SK-N-SH (cell line): ENCODE data around the gene IRAK2. TPM values are rescaled to one million over a fixed set of nuclear protein-coding genes. Genes with fewer than 3 reads are reported as not detected.

Source experiments
- CTCF ChIA-PET: fragments of 300-600, 350-600 bp; formaldehyde crosslinking; extraction: SDS; loops from one replicate; lab custom pipeline; 2021; lab: Yijun Ruan, JAX
- POLR2A ChIA-PET: fragments of 350-600 bp; sonication (Branson Sonifier 250); formaldehyde crosslinking; extraction: SDS; loops from one replicate; lab custom pipeline; 2020; ENCODE audit warnings: antibody characterized with exemption, inconsistent platforms; lab: Yijun Ruan, JAX
- DNase-seq: peaks from one replicate; pipeline ENCODE4 v3.0.0; 2012
- H2AFZ ChIP-seq: fragments of 200-600 bp; sonication (generic); 2 replicates; pipeline ENCODE4 v1.8.1; 2016; ENCODE audit warnings: antibody characterized with exemption, mild to moderate bottlenecking, low read depth
- H3F3A ChIP-seq: fragments of 200-600 bp; sonication (generic); replicated peaks from 2 replicates; pipeline ENCODE3; 2016; ENCODE audit warnings: antibody characterized with exemption, mild to moderate bottlenecking; ENCODE audit not compliant: insufficient read depth
- H3K27ac ChIP-seq, 2 experiments: fragments of 200-500 bp in 1 of 2; fragments of 200-600 bp in 1 of 2; sonication (Bioruptor generic) in 1 of 2; sonication (generic), shearing (Covaris generic) in 1 of 2; 2 replicates each; pipeline versions ENCODE4 v1.5.1 to v1.6.1; 2014 to 2016; ENCODE audit warnings: low read depth in 2 of 2, inconsistent platforms in 1 of 2, low read length in 1 of 2, mild to moderate bottlenecking in 1 of 2, mixed read lengths in 1 of 2
- H3K27me3 ChIP-seq: fragments of 200-600 bp; sonication (generic), shearing (Covaris generic); 2 replicates; pipeline ENCODE4 v1.6.1; 2016; ENCODE audit warnings: mixed run types; ENCODE audit not compliant: insufficient read depth
- H3K36me3 ChIP-seq, 2 experiments: fragments of 200-500 bp in 1 of 2; fragments of 200-600 bp in 1 of 2; sonication (Bioruptor generic) in 1 of 2; sonication (generic) in 1 of 2; replicated peaks in 1 of 2; 2 replicates each; pipeline versions ENCODE3 to v1.5.1; 2014 to 2016; ENCODE audit warnings: low read length in 1 of 2, mild to moderate bottlenecking in 1 of 2; ENCODE audit not compliant: insufficient read depth in 2 of 2, control insufficient read depth in 1 of 2
- H3K4me1 ChIP-seq, 2 experiments: fragments of 200-500 bp in 1 of 2; fragments of 200-600 bp in 1 of 2; sonication (Bioruptor generic) in 1 of 2; sonication (generic), shearing (Covaris generic) in 1 of 2; 2 replicates each; pipeline versions ENCODE4 v1.5.1 to v1.6.1; 2014 to 2016; ENCODE audit warnings: low read depth in 1 of 2, low read length in 1 of 2, mixed run types in 1 of 2; ENCODE audit not compliant: insufficient read depth in 2 of 2, control insufficient read depth in 1 of 2
- H3K4me2 ChIP-seq: fragments of 200-600 bp; sonication (generic), shearing (Covaris generic); 2 replicates; pipeline ENCODE4 v1.6.1; 2017; ENCODE audit warnings: mixed run types
- H3K4me3 ChIP-seq, 2 experiments: fragments of 200-500 bp in 1 of 2; fragments of 200-600 bp in 1 of 2; sonication (Bioruptor generic) in 1 of 2; sonication (generic), shearing (Covaris generic) in 1 of 2; 2 replicates each; pipeline versions ENCODE4 v1.5.1 to v1.8.1; 2014 to 2016; ENCODE audit warnings: low read depth in 2 of 2, inconsistent platforms in 1 of 2, low read length in 1 of 2, mild to moderate bottlenecking in 1 of 2, mixed read lengths in 1 of 2, moderate library complexity in 1 of 2
- H3K79me2 ChIP-seq: fragments of 200-600 bp; sonication (generic); 2 replicates; pipeline ENCODE4 v1.8.1; 2017; ENCODE audit warnings: mild to moderate bottlenecking; ENCODE audit not compliant: insufficient read depth
- H3K9ac ChIP-seq: fragments of 200-600 bp; sonication (generic); 2 replicates; pipeline ENCODE4 v1.6.1; 2017; ENCODE audit warnings: mixed run types
- H3K9me2 ChIP-seq: fragments of 200-600 bp; sonication (generic); 2 replicates; pipeline ENCODE4 v1.6.1; 2017; ENCODE audit warnings: mixed run types
- H3K9me3 ChIP-seq: fragments of 200-600 bp; sonication (generic); 2 replicates; pipeline ENCODE4 v1.6.1; 2017; ENCODE audit warnings: mixed run types, mild to moderate bottlenecking, moderate library complexity
- H4K20me1 ChIP-seq: fragments of 200-600 bp; sonication (generic); 2 replicates; pipeline ENCODE4 v1.6.1; 2017; ENCODE audit warnings: mild to moderate bottlenecking, mixed run types; ENCODE audit not compliant: insufficient read depth
- CTCF ChIP-seq: fragments of 200-600 bp; sonication (generic); IDR thresholded peaks from 2 replicates; pipeline ENCODE4 v1.6.1; 2017; ENCODE audit warnings: antibody characterized with exemption, mild to moderate bottlenecking, moderate library complexity
- EP300 ChIP-seq, 2 experiments: IDR thresholded peaks; 2 replicates each; pipeline versions ENCODE4 v1.4.0 to v1.6.1; 2012; ENCODE audit warnings: borderline replicate concordance in 1 of 2, low read depth in 1 of 2, low read length in 1 of 2
- EZH2phosphoT487 ChIP-seq: fragments of 200-600 bp; sonication (generic); IDR thresholded peaks from 2 replicates; pipeline ENCODE4 v1.6.1; 2017; ENCODE audit warnings: low read depth, mixed run types, mild to moderate bottlenecking, antibody characterized with exemption, moderate library complexity, borderline replicate concordance
- FOSL2 ChIP-seq: IDR thresholded peaks from 2 replicates; pipeline ENCODE4 v1.4.0; 2012; ENCODE audit warnings: low read depth, mild to moderate bottlenecking, moderate library complexity, borderline replicate concordance
- FOXM1 ChIP-seq: IDR thresholded peaks from 2 replicates; pipeline ENCODE4 v1.4.0; 2012; ENCODE audit warnings: low read depth, mild to moderate bottlenecking
- GABPA ChIP-seq: IDR thresholded peaks from 2 replicates; pipeline ENCODE4 v1.4.0; 2012; ENCODE audit warnings: low read depth, mild to moderate bottlenecking
- GATA2 ChIP-seq: sonication (generic); formaldehyde crosslinking; IDR thresholded peaks from 2 replicates; pipeline ENCODE4 v1.5.0; 2020; ENCODE audit warnings: mild to moderate bottlenecking, missing genetic modification reagents
- IRF3 ChIP-seq: fragments of 150-350 bp; IDR thresholded peaks from 2 replicates; pipeline ENCODE4 v1.6.1; 2016; ENCODE audit warnings: mild to moderate bottlenecking, low read depth, low read length
- JUND ChIP-seq: IDR thresholded peaks from 2 replicates; pipeline ENCODE4 v1.4.0; 2012
- MXI1 ChIP-seq: IDR thresholded peaks from 2 replicates; pipeline ENCODE4 v1.6.1; 2012; ENCODE audit warnings: mild to moderate bottlenecking, low read depth, low read length, improper control_type of control experiment
- NRF1 ChIP-seq: IDR thresholded peaks from 2 replicates; pipeline ENCODE4 v1.6.1; 2012; ENCODE audit warnings: low read depth, mild to moderate bottlenecking, low read length
- PBX3 ChIP-seq: IDR thresholded peaks from 2 replicates; pipeline ENCODE4; 2012
- RCOR1 ChIP-seq: fragments of 150-350 bp; IDR thresholded peaks from 2 replicates; pipeline ENCODE4 v1.6.1; 2017; ENCODE audit warnings: antibody characterized with exemption, low read length
- RXRA ChIP-seq: IDR thresholded peaks from 2 replicates; pipeline ENCODE4 v1.4.0; 2012; ENCODE audit warnings: low read depth, mild to moderate bottlenecking, borderline replicate concordance
- TAF1 ChIP-seq: IDR thresholded peaks from 2 replicates; pipeline ENCODE4 v1.6.1; 2012; ENCODE audit warnings: low read depth, mild to moderate bottlenecking, low read length, moderate library complexity, borderline replicate concordance
- TCF12 ChIP-seq: IDR thresholded peaks from 2 replicates; pipeline ENCODE4 v1.4.0; 2012
- TEAD4 ChIP-seq: IDR thresholded peaks from 2 replicates; pipeline ENCODE4 v1.4.0; 2012; ENCODE audit warnings: mild to moderate bottlenecking, borderline replicate concordance; ENCODE audit not compliant: insufficient read depth
- USF1 ChIP-seq: IDR thresholded peaks from 2 replicates; pipeline ENCODE4 v1.4.0; 2012; ENCODE audit warnings: low read depth, borderline replicate concordance
- WGBS: methylation state at CpG from one replicate; pipeline ENCODE4 v1.1.6; 2017; ENCODE audit warnings: low lambda C conversion rate; 5-methylcytosine and 5-hydroxymethylcytosine counted together
- polyA plus RNA-seq, 3 experiments: library from polyadenylated mRNA; depleted of rRNA; stranded (reverse); fragments of >200 nt; gene quantifications; 2 replicates each; pipeline ENCODE4 v1.2.3, GENCODE V29; 2012

Gene IRAK2
- polyA plus RNA-seq, 1 of the 3 experiments (the other 2 are of a cell fraction), result 7.7 TPM

GRCh38 chr3:10232137-10232536 lies 67.4 kb downstream of the IRAK2 start:
- H3K9me2 ChIP-seq, result no peaks in the 10 kb centered on the region
- H3K4me2 ChIP-seq, result no peak overlapping the region
- POLR2A ChIA-PET, result no interaction called here
- H3K27me3 ChIP-seq, result no peaks in the 10 kb centered on the region
- H3K9ac ChIP-seq, result no peak overlapping the region
- 88% methylated on average over 7 of the region's 7 CpGs for WGBS
- no peak overlapping the region for H3K4me3 ChIP-seq
- no peak overlapping the region for H3K27ac ChIP-seq
- H3F3A ChIP-seq, result peaks cover 3% of the 10 kb centered on the region
- H2AFZ ChIP-seq, result no peak overlapping the region
- no peak for DNase-seq
- H3K79me2 ChIP-seq, result no peaks in the 10 kb centered on the region
- H4K20me1 ChIP-seq, result no peaks in the 10 kb centered on the region
- CTCF ChIA-PET, result no interaction called here
- H3K36me3 ChIP-seq, result peaks cover 0 to 24% of the 10 kb centered on the region in 2 experiments
- TF ChIP-seq IRF3 (no peak), TEAD4 (no peak), FOSL2 (no peak), CTCF (no peak), EP300 (IDR thresholded peaks at IDR 0.05; ENCODE audit: borderline replicate concordance in 1 of 2, low read depth in 1 of 2, low read length in 1 of 2) (no peak), FOXM1 (no peak), EZH2phosphoT487 (no peak), PBX3 (no peak), GATA2 (CRISPR knock-in tag) (no peak), TCF12 (no peak), MXI1 (no peak), RCOR1 (no peak), JUND (no peak), RXRA (no peak), NRF1 (no peak), TAF1 (no peak), USF1 (no peak), GABPA (no peak)
- H3K4me1 ChIP-seq, result no peaks in the 10 kb centered on the region
- H3K9me3 ChIP-seq, result no peaks in the 10 kb centered on the region
